Neural crest cell (in vitro differentiated cells): Measurements from ENCODE around the gene NEDD4. TPM values are rescaled to one million over a fixed set of nuclear protein-coding genes. Genes with fewer than 3 reads are reported as not detected.

Experiments
- DNase-seq: peaks from one replicate; pipeline ENCODE4 v3.0.0; 2021; ENCODE audit warnings: low read depth, mixed read lengths, low spot score
- H3K27ac Mint-ChIP-seq: one replicate; pipeline ENCODE4 v1.8.0; 2021; ENCODE audit warnings: mild to moderate bottlenecking, mixed read lengths; ENCODE audit not compliant: unreplicated experiment
- H3K27me3 Mint-ChIP-seq: 2 replicates; pipeline ENCODE4 v1.8.0; 2021; ENCODE audit warnings: low read depth, mild to moderate bottlenecking, mixed read lengths
- H3K36me3 Mint-ChIP-seq: 2 replicates; pipeline ENCODE4 v1.8.0; 2021; ENCODE audit warnings: low read depth, mild to moderate bottlenecking, mixed read lengths
- H3K4me1 Mint-ChIP-seq: 2 replicates; pipeline ENCODE4 v1.8.0; 2021; ENCODE audit warnings: mixed read lengths
- H3K4me3 Mint-ChIP-seq: one replicate; pipeline ENCODE4 v1.8.0; 2021; ENCODE audit warnings: mild to moderate bottlenecking, mixed read lengths
- H3K9me3 Mint-ChIP-seq: 2 replicates; pipeline ENCODE4 v1.8.0; 2021; ENCODE audit warnings: mixed read lengths
- CTCF ChIP-seq: fragments of 200-600 bp; sonication (generic); conservative IDR thresholded peaks from 2 replicates; pipeline ENCODE4 v1.5.0; 2021; ENCODE audit warnings: antibody characterized with exemption, mild to moderate bottlenecking
- total RNA-seq: library from RNA; stranded (reverse); gene quantifications from 2 replicates; pipeline ENCODE4 v1.2.1, GENCODE V29; 2021

Gene NEDD4
- total RNA-seq, 1 donor from 2014 or later: 20.3 TPM

GRCh38 chr15:55778932-55779331 is 214.5 kb downstream of the NEDD4 start:
- no peaks in the 10 kb centered on the region for H3K9me3 Mint-ChIP-seq
- no peak for TF ChIP-seq CTCF
- no peaks in the 10 kb centered on the region for H3K36me3 Mint-ChIP-seq
- no peak overlapping the region for H3K4me3 Mint-ChIP-seq
- H3K4me1 Mint-ChIP-seq: peaks cover 33% of the 10 kb centered on the region
- H3K27ac Mint-ChIP-seq: no peak overlapping the region
- no peaks in the 10 kb centered on the region for H3K27me3 Mint-ChIP-seq
- DNase-seq: no peak
